GM10266 (cell line): ENCODE measurements around the gene CLIC3.

Source experiments
- DNase-seq: peaks from one replicate; pipeline ENCODE4 v3.0.0; 2012; ENCODE audit errors: extremely low spot score
- TF ChIP-seq, protein P1 (sequence below): IDR thresholded peaks from 2 replicates; pipeline ENCODE4 v1.5.1; 2012; ENCODE audit warnings: mild to moderate bottlenecking, low read depth; ENCODE audit not compliant: control insufficient read depth, insufficient read depth; ENCODE audit errors: missing control alignments

The CLIC3 gene

DNA sequence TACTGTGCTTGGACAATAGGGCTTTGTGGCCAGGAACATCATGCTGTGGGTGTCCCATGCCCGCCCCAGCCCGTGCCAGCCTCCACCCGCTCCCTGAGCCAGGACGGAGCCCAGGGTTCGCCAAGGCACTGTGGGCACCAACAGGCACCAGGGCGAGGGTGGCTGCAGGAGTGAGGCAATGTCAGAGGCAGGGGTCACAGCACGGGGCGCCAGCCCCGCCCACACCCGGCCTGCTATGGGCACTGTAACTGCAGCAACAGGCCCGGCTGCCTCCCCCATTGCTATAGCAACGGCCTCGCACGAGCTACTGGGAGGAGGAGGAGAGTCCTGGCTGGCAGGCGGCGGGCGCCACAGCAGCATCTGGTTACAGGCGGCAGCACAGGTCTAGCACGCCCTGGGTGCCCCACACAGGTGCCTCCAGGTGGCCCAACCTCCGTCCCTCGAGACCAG lies 29.2 kb upstream of the CLIC3 start:
- no peak for DNase-seq
- TF ChIP-seq, protein P1, sequence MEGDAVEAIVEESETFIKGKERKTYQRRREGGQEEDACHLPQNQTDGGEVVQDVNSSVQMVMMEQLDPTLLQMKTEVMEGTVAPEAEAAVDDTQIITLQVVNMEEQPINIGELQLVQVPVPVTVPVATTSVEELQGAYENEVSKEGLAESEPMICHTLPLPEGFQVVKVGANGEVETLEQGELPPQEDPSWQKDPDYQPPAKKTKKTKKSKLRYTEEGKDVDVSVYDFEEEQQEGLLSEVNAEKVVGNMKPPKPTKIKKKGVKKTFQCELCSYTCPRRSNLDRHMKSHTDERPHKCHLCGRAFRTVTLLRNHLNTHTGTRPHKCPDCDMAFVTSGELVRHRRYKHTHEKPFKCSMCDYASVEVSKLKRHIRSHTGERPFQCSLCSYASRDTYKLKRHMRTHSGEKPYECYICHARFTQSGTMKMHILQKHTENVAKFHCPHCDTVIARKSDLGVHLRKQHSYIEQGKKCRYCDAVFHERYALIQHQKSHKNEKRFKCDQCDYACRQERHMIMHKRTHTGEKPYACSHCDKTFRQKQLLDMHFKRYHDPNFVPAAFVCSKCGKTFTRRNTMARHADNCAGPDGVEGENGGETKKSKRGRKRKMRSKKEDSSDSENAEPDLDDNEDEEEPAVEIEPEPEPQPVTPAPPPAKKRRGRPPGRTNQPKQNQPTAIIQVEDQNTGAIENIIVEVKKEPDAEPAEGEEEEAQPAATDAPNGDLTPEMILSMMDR: no peak

DNA sequence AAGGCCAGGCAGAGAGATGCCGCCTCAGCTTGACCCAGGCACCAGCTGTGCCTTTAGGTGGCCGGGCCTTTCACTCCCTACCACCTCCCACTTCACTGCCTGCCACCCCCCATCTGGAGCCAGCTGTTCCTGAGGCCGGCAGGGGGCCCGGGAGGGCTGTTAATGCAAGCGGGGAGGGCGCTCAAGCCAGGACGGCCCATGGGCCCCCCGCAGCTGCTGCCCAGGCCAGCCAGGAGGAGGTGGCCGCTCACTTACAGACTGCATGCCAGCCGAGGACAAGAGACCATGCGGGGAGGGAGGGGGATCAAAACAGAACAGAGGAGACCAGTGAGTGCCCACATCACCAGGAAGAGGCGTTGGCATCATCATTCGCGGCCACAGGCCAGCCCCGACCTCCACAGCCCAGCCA lies 27.2 kb upstream of the CLIC3 start:
- TF ChIP-seq, protein P1: no peak
- no peak for DNase-seq

DNA sequence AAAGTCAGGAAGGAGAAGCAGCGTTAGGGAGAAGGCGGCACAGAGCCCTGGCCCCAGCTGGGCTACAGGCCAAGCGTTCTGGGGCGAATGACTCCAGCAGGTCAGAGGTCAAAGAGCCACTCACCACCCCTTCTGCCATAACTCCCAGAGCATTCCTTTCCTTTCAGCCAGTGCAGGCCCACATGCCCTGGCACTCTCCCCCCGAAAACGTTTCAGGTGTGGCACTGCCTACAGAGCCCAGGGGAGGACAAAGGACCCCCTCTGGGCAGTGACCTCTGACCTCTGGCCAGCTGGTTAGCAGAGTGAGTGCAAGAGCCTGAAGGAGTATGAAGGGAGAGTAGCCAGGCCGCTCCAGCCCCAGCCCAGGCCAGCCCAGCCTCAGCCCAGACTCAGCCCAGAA lies 26.8 kb upstream of the CLIC3 start:
- no peak for DNase-seq
- TF ChIP-seq, protein P1: no peak

DNA sequence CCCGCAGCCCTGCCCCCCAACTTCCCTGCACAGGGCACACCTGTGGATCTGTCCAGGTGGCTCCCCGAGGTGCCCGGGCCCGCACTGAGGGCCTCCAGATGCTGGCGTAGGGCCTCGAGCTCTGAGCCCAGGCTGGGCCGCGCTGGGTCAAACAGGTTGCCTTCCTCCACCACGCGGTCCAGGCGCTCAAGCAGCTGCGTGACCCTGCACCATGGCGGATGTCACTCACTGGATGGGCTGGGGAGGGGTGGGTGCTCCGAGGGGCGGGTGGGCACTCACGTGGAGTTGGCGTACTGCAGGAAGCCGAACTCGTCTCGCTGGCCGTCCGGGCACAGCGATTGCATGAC lies 26.3 kb upstream of the CLIC3 start:
- TF ChIP-seq, protein P1: no peak
- no peak for DNase-seq

DNA sequence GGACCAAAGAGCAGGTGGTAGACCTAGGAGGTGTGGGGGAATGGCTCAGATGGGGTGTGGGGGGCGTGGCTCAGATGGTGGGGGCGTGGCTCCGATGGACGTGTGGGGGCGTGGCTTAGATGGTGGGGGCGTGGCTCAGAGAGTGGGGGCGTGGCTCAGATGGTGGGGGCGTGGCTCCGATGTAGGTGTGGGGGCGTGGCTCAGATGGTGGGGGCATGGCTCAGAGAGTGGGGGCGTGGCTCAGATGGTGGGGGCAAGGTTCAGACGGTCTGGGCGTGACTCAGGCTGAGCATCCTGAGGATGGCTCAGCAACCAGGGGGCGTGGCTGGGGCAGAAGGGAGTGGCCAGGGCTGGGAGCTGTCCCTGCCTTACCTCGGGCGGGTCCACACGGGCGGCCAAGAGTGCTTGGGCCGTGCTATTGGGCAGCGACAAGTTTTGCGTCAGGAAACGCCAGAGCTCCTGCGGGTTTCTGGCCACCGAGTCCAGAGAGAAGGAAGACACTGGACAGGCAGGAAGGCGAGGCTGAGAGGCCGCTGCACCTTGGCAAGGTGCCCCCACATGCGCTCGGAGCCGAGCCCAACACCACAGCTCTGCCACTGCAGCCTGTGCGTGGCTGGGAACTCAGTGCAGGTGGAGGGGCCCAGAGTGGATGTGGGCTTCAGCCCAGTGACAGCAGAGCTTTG lies 25.8 kb upstream of the CLIC3 start:
- TF ChIP-seq, protein P1: no peak
- peak; percentile 82 for DNase-seq

DNA sequence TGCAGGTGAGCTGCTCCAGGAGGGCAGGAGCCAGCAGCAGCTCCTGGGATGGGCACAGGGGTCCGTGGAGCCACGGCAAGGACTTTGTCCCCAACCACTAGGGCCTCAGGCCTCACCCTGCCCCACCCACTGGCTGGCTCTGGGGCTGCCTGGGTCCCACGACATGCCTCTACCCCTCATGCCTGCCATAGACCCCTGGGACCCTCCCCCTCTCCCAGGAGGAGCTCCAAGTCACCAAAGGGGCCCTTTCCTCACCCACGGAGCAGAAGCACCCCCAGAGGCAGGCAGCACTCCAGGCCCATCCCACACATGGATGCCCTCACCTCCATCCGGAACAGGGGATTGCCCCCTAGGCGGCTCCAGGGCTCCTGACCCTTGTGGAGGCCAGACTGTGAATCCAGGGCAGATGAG lies 25.2 kb upstream of the CLIC3 start:
- no peak for DNase-seq
- TF ChIP-seq, protein P1: no peak

DNA sequence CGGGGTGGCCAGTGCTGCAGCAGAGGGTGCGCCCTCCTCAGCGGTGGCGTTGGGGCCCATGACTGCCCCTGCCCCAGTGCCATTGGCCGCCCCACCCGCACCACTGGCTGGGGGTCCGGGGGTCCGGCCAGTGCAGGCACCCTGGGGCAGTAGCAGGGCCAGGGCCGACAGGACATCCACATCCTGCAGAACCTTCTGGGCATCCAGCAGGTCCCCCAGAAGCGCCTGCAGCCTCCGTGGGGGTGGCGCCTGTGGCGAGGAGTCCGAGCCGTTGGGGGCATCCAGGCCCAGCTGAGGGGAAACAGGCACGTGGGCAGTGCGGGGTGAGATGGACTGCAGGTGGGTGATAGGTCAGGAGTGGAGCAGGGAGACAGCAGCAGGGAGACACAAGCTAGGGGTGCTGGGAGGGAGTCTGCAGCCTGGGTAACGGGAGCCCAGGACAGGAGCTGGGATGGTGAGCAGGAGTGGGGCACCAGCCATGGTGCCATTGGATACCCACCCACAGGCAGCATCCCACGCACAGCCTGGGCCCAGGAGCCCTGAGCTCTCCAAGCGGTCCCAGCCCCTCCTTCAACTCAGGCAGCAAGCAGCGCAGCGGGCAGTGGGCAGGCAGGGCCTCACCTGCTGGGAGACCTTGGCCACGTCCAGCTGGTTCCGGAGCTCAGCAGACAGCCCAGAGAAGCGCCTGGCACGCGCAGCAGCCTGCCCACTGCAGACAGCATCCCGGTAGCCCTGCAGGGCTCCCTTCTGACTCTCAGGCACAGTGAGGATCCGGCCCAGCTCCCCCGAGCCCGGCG lies 24.6 kb upstream of the CLIC3 start:
- TF ChIP-seq, protein P1: no peak
- no peak for DNase-seq
